ENCODE results near the gene PRAC2. TPM values are rescaled to one million over a fixed set of nuclear protein-coding genes. Genes with fewer than 3 reads are reported as not detected.

Gene PRAC2
- total and polyA plus RNA-seq, 9 donors: not detected

GRCh38 chr17:48759288-48759687, 36.3 kb downstream of the PRAC2 start:
- Histone ChIP-seq H3K27me3 (ENCODE audit: control insufficient read depth, insufficient read depth, low read length) (peaks cover 56% of the 10 kb centered on the region), H3K36me3 (ENCODE audit: control insufficient read depth, insufficient read depth, low read length) (no peaks in the 10 kb centered on the region), H3K4me1 (ENCODE audit: control insufficient read depth, insufficient read depth, low read length) (peaks cover 27% of the 10 kb centered on the region), H3K27ac (ENCODE audit: low read length) (no peak overlapping the region), H3K9me3 (replicated peaks; ENCODE audit: control insufficient read depth, low read depth, low read length) (no peaks in the 10 kb centered on the region), H3K4me3 (ENCODE audit: low read length) (no peak overlapping the region)
- no peak for DNase-seq

- Histone ChIP-seq H3K27ac (ENCODE audit: low read length) (no peak overlapping the region), H3K36me3 (ENCODE audit: control insufficient read depth, insufficient read depth, low read length) (no peaks in the 10 kb centered on the region), H3K27me3 (ENCODE audit: control insufficient read depth, insufficient read depth, low read length) (peaks cover 45% of the 10 kb centered on the region), H3K4me1 (ENCODE audit: control insufficient read depth, insufficient read depth, low read length) (peaks cover 19% of the 10 kb centered on the region), H3K4me3 (ENCODE audit: low read length) (no peak overlapping the region), H3K9me3 (replicated peaks; ENCODE audit: control insufficient read depth, low read depth, low read length) (no peaks in the 10 kb centered on the region)
- no peak for DNase-seq
- 11% methylated on average over 2 of the region's 4 CpGs for WGBS (ENCODE audit: insufficient coverage)
These were observed 37.4 kb downstream of the PRAC2 start for GRCh38 chr17:48760411-48760810.

- no peak for DNase-seq
- Histone ChIP-seq H3K4me3 (ENCODE audit: low read length) (no peak overlapping the region), H3K9me3 (replicated peaks; ENCODE audit: control insufficient read depth, low read depth, low read length) (no peaks in the 10 kb centered on the region), H3K36me3 (ENCODE audit: control insufficient read depth, insufficient read depth, low read length) (no peaks in the 10 kb centered on the region), H3K27me3 (ENCODE audit: control insufficient read depth, insufficient read depth, low read length) (peaks cover 44% of the 10 kb centered on the region), H3K4me1 (ENCODE audit: control insufficient read depth, insufficient read depth, low read length) (peaks cover 16% of the 10 kb centered on the region), H3K27ac (ENCODE audit: low read length) (no peak overlapping the region)
- WGBS (ENCODE audit: insufficient coverage): 80% methylated on average over 2 of the region's 6 CpGs
These were observed 38.1 kb downstream of the PRAC2 start for GRCh38 chr17:48761114-48761513.

GRCh38 chr17:48767263-48767774, 44.3 kb downstream of the PRAC2 start:
- H3K4me3 ChIP-seq (ENCODE audit: low read length): no peak overlapping the region
- peaks cover 5% of the 10 kb centered on the region for H3K4me1 ChIP-seq (ENCODE audit: control insufficient read depth, insufficient read depth, low read length)
- H3K36me3 ChIP-seq (ENCODE audit: control insufficient read depth, insufficient read depth, low read length): no peaks in the 10 kb centered on the region
- no peak for DNase-seq
- no peaks in the 10 kb centered on the region for H3K9me3 ChIP-seq (replicated peaks; ENCODE audit: control insufficient read depth, low read depth, low read length)
- 92% methylated on average over 2 of the region's 4 CpGs for WGBS (ENCODE audit: insufficient coverage)
- H3K27ac ChIP-seq (ENCODE audit: low read length): no peak overlapping the region
- peaks cover 22% of the 10 kb centered on the region for H3K27me3 ChIP-seq (ENCODE audit: control insufficient read depth, insufficient read depth, low read length)

GRCh38 chr17:48769009-48769675, 46.2 kb downstream of the PRAC2 start:
- Histone ChIP-seq H3K9me3 (replicated peaks; ENCODE audit: control insufficient read depth, low read depth, low read length) (no peaks in the 10 kb centered on the region), H3K27me3 (ENCODE audit: control insufficient read depth, insufficient read depth, low read length) (peaks cover 15% of the 10 kb centered on the region), H3K27ac (ENCODE audit: low read length) (no peak overlapping the region), H3K36me3 (ENCODE audit: control insufficient read depth, insufficient read depth, low read length) (no peaks in the 10 kb centered on the region), H3K4me3 (ENCODE audit: low read length) (no peak overlapping the region), H3K4me1 (ENCODE audit: control insufficient read depth, insufficient read depth, low read length) (peaks cover 5% of the 10 kb centered on the region)
- DNase-seq: no peak
- WGBS (ENCODE audit: insufficient coverage): 72% methylated on average over 2 of the region's 5 CpGs

GRCh38 chr17:48770954-48771353, 48.0 kb downstream of the PRAC2 start:
- WGBS (ENCODE audit: insufficient coverage): 36% methylated on average over 2 of the region's 3 CpGs
- H3K36me3 ChIP-seq (ENCODE audit: control insufficient read depth, insufficient read depth, low read length): no peaks in the 10 kb centered on the region

GRCh38 chr17:48773245-48773644, 50.3 kb downstream of the PRAC2 start:
- Histone ChIP-seq H3K4me3 (ENCODE audit: low read length) (no peak overlapping the region), H3K36me3 (ENCODE audit: control insufficient read depth, insufficient read depth, low read length) (no peaks in the 10 kb centered on the region), H3K9me3 (replicated peaks; ENCODE audit: control insufficient read depth, low read depth, low read length) (no peaks in the 10 kb centered on the region), H3K27me3 (ENCODE audit: control insufficient read depth, insufficient read depth, low read length) (peaks cover 13% of the 10 kb centered on the region), H3K27ac (ENCODE audit: low read length) (no peak overlapping the region), H3K4me1 (ENCODE audit: control insufficient read depth, insufficient read depth, low read length) (peaks cover 5% of the 10 kb centered on the region)
- no peak for DNase-seq
- no CpG with 5 or more reads among the region's 3 CpGs for WGBS (ENCODE audit: insufficient coverage)

More at GRCh38 chr17:48770954-48771353, 48.0 kb downstream of the PRAC2 start:
- H3K4me1 ChIP-seq (ENCODE audit: control insufficient read depth, insufficient read depth, low read length): peaks cover 5% of the 10 kb centered on the region
- no peak overlapping the region for H3K4me3 ChIP-seq (ENCODE audit: low read length)
- no peak for DNase-seq
- H3K27ac ChIP-seq (ENCODE audit: low read length): no peak overlapping the region
- peaks cover 13% of the 10 kb centered on the region for H3K27me3 ChIP-seq (ENCODE audit: control insufficient read depth, insufficient read depth, low read length)
- no peaks in the 10 kb centered on the region for H3K9me3 ChIP-seq (replicated peaks; ENCODE audit: control insufficient read depth, low read depth, low read length)

Other genes with a start within 250 kb of the PRAC2 start
- not detected for gene HOXB1, start 192.2 kb upstream of the PRAC2 start, total RNA-seq
- gene HOXB1, start 192.2 kb upstream of the PRAC2 start, polyA plus RNA-seq (ENCODE audit: insufficient read depth in 1 of 8, insufficient read length in 8 of 8, low replicate concordance in 1 of 8): under 1 TPM in 1 of 8 donors, not detected in 7; 0.13 TPM
- 2.7 TPM for gene HOXB2, start 178.1 kb upstream of the PRAC2 start, total RNA-seq
- 10 to 100 TPM in 4 of 8 donors, 1 to 10 TPM in 4; 5.1 to 14.2 (median 10.7) TPM for gene HOXB2, start 178.1 kb upstream of the PRAC2 start, polyA plus RNA-seq (ENCODE audit: insufficient read depth in 1 of 8, insufficient read length in 8 of 8, low replicate concordance in 1 of 8)
- gene HOXB4, start 144.8 kb upstream of the PRAC2 start, total RNA-seq: 1.3 TPM
- gene HOXB4, start 144.8 kb upstream of the PRAC2 start, polyA plus RNA-seq (ENCODE audit: insufficient read depth in 1 of 8, insufficient read length in 8 of 8, low replicate concordance in 1 of 8): 1 to 10 TPM in 6 of 8 donors, under 1 TPM in 2; 0.53 to 1.7 (median 1.2) TPM
- 4.7 TPM for gene HOXB3, start 132.9 kb upstream of the PRAC2 start, total RNA-seq
- 10 to 100 TPM in 4 of 8 donors, 1 to 10 TPM in 4; 3.1 to 14.6 (median 9.9) TPM for gene HOXB3, start 132.9 kb upstream of the PRAC2 start, polyA plus RNA-seq (ENCODE audit: insufficient read depth in 1 of 8, insufficient read length in 8 of 8, low replicate concordance in 1 of 8)
- gene HOXB5, start 129.4 kb upstream of the PRAC2 start, total RNA-seq: 0.13 TPM
- 1 to 10 TPM in 1 of 8 donors, under 1 TPM in 7; 0.21 to 2.7 (median 0.56) TPM for gene HOXB5, start 129.4 kb upstream of the PRAC2 start, polyA plus RNA-seq (ENCODE audit: insufficient read depth in 1 of 8, insufficient read length in 8 of 8, low replicate concordance in 1 of 8)
- 0.84 TPM for gene HOXB6, start 118.2 kb upstream of the PRAC2 start, total RNA-seq
- 1 to 10 TPM in 6 of 8 donors, under 1 TPM in 2; 0.88 to 1.7 (median 1.3) TPM for gene HOXB6, start 118.2 kb upstream of the PRAC2 start, polyA plus RNA-seq (ENCODE audit: insufficient read depth in 1 of 8, insufficient read length in 8 of 8, low replicate concordance in 1 of 8)
- 2.3 TPM for gene HOXB7, start 112.2 kb upstream of the PRAC2 start, total RNA-seq
- gene HOXB7, start 112.2 kb upstream of the PRAC2 start, polyA plus RNA-seq (ENCODE audit: insufficient read depth in 1 of 8, insufficient read length in 8 of 8, low replicate concordance in 1 of 8): 1 to 10 TPM; 3.5 to 4.7 (median 3.8) TPM
- 0.04 TPM for gene HOXB8, start 107.9 kb upstream of the PRAC2 start, total RNA-seq
- gene HOXB8, start 107.9 kb upstream of the PRAC2 start, polyA plus RNA-seq (ENCODE audit: insufficient read depth in 1 of 8, insufficient read length in 8 of 8, low replicate concordance in 1 of 8): under 1 TPM in 7 of 8 donors, not detected in 1; 0.11 to 0.46 (median 0.30) TPM
- gene HOXB9, start 96.8 kb upstream of the PRAC2 start, total RNA-seq: 0.31 TPM
- 1 to 10 TPM in 3 of 8 donors, under 1 TPM in 5; 0.36 to 1.3 (median 0.72) TPM for gene HOXB9, start 96.8 kb upstream of the PRAC2 start, polyA plus RNA-seq (ENCODE audit: insufficient read depth in 1 of 8, insufficient read length in 8 of 8, low replicate concordance in 1 of 8)
- gene PRAC1, start 667 bp upstream of the PRAC2 start, total RNA-seq: not detected
- gene PRAC1, start 667 bp upstream of the PRAC2 start, polyA plus RNA-seq (ENCODE audit: insufficient read depth in 1 of 8, insufficient read length in 8 of 8, low replicate concordance in 1 of 8): not detected
- gene HOXB13, start 5.6 kb downstream of the PRAC2 start, total RNA-seq: under 0.01 TPM
- gene HOXB13, start 5.6 kb downstream of the PRAC2 start, polyA plus RNA-seq (ENCODE audit: insufficient read depth in 1 of 8, insufficient read length in 8 of 8, low replicate concordance in 1 of 8): under 1 TPM in 1 of 8 donors, not detected in 7; 0.06 TPM
- gene TTLL6, start 94.0 kb downstream of the PRAC2 start, total RNA-seq: not detected
- gene TTLL6, start 94.0 kb downstream of the PRAC2 start, polyA plus RNA-seq (ENCODE audit: insufficient read depth in 1 of 8, insufficient read length in 8 of 8, low replicate concordance in 1 of 8): under 1 TPM in 2 of 8 donors, not detected in 6; 0.25 to 0.62 TPM
- 22.4 TPM for gene CALCOCO2, start 107.8 kb downstream of the PRAC2 start, total RNA-seq
- gene CALCOCO2, start 107.8 kb downstream of the PRAC2 start, polyA plus RNA-seq (ENCODE audit: insufficient read depth in 1 of 8, insufficient read length in 8 of 8, low replicate concordance in 1 of 8): 10 to 100 TPM; 40.8 to 49.1 (median 44.9) TPM
- gene ATP5MC1, start 169.6 kb downstream of the PRAC2 start, total RNA-seq: 78.6 TPM
- 100 to 1,000 TPM; 127 to 154 (median 138) TPM for gene ATP5MC1, start 169.6 kb downstream of the PRAC2 start, polyA plus RNA-seq (ENCODE audit: insufficient read depth in 1 of 8, insufficient read length in 8 of 8, low replicate concordance in 1 of 8)
- gene UBE2Z, start 185.2 kb downstream of the PRAC2 start, total RNA-seq: 39.3 TPM
- 10 to 100 TPM; 53.4 to 70.7 (median 57.6) TPM for gene UBE2Z, start 185.2 kb downstream of the PRAC2 start, polyA plus RNA-seq (ENCODE audit: insufficient read depth in 1 of 8, insufficient read length in 8 of 8, low replicate concordance in 1 of 8)
- 56.0 TPM for gene SNF8, start 221.7 kb downstream of the PRAC2 start, total RNA-seq
- gene SNF8, start 221.7 kb downstream of the PRAC2 start, polyA plus RNA-seq (ENCODE audit: insufficient read depth in 1 of 8, insufficient read length in 8 of 8, low replicate concordance in 1 of 8): 10 to 100 TPM; 70.1 to 83.3 (median 75.3) TPM
- not detected for gene GIP, start 245.4 kb downstream of the PRAC2 start, total RNA-seq
- gene GIP, start 245.4 kb downstream of the PRAC2 start, polyA plus RNA-seq (ENCODE audit: insufficient read depth in 1 of 8, insufficient read length in 8 of 8, low replicate concordance in 1 of 8): 1 to 10 TPM in 1 of 8 donors, under 1 TPM in 1, not detected in 6; 0.63 to 4.2 TPM